ENCODE measurements around the gene SPOUT1.

Gene SPOUT1

DNA sequence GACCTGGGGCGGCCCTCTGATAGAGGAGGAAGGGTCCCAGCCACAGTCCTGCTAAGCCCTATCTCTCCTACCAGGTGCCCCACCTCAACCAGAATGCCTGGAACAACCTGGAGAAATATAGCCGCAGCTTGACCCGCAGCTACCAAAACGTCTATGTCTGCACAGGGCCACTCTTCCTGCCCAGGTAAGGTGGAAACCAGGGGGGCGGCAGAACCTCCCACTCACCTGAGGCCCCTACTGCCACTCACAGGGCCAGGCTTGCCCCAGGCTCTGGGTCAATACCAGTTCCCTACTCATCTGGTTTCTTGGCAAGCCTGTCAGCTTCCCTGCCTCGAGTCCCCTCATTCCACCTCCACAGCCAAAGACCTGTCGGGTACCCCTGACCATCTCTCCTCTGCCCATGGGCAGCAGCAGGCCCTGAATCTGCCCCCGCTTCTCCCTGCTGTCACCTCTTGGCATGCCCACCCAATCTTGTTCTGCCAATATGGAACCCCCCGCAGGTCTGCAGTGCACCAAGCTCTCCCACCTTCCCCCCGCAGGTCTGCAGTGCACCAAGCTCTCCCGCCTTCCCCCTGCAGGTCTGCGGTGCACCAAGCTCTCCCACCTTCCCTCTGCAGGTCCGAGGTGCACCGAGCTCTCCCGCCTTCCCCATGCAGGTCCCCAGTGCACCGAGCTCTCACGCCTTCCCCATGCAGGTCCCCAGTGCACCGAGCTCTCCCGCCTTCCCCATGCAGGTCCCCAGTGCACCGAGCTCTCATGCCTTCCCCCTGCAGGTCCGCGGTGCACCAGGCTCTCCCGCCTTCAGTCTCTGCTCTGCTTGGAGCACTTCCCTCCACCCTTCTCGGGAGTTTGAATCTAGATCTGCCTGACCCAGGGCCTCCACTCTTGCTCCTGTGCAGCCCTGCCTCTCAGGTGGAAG is 8.7 kb downstream of the SPOUT1 start:
- Histone ChIP-seq H3K9ac (ENCODE audit: low read length) (no peak overlapping the region), H3K4me1 (ENCODE audit: control insufficient read depth, insufficient read depth, low read length) (peaks cover 12% of the 10 kb centered on the region), H3K27me3 (replicated peaks; ENCODE audit: control insufficient read depth, insufficient read depth, low read length) (no peaks in the 10 kb centered on the region), H3K4me3 (ENCODE audit: low read length) (no peak overlapping the region), H3K9me3 (ENCODE audit: control insufficient read depth, low read length) (no peaks in the 10 kb centered on the region), H3K36me3 (ENCODE audit: control insufficient read depth, insufficient read depth, low read length, severe bottlenecking) (peaks cover 36% of the 10 kb centered on the region)
- no peak for DNase-seq (ENCODE audit: low read depth)

DNA sequence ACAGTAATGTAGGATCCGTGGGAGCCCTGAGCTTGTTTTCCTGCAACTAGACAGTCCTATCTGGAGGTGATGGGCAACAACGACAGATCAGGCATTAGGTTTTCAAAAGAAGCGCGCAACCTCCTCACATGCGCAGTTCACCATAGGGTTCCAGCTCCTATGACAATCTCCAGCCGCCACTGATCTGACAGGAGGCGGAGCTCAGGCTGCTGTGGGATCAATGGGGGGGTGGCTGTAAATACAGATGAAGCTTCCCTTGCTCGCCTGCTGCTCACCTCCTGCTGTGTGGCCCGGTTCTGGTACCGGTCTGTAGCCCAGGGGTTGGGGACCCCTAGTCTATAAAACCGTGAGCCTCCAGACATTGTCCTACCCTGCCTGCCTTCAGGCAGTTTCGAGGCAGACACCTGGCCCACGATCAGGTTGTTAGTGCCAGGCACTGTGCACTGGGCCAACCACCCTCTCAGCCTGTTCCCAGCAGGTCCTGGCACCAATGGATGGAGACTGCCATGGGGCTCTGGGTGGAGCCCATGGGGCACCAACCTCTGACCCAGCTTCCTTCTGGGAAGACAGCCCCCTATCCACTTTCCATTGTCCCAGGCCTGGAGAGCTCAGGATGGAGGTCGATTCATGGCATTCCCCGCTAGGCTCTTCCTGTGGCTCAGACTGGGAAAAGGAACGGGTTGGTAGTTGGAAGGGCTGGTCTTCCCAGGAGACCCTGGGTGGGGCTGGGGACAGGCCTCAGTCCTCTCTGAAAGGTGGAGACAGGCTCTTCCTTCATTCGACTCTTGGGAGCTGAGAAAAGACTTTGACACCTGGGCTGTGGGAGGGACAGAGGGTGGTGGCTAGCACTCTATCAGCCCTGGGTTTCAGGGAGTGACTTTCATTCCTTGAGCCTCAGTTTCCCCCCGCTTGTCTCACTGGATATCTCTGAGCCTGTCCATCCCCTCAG is 9.6 kb downstream of the SPOUT1 start:
- Histone ChIP-seq H3K9ac (ENCODE audit: low read length) (peak overlapping the region; percentile 86), H3K9me3 (ENCODE audit: control insufficient read depth, low read length) (no peaks in the 10 kb centered on the region), H3K36me3 (ENCODE audit: control insufficient read depth, insufficient read depth, low read length, severe bottlenecking) (peaks cover 26% of the 10 kb centered on the region), H3K27me3 (replicated peaks; ENCODE audit: control insufficient read depth, insufficient read depth, low read length) (no peaks in the 10 kb centered on the region), H3K4me1 (ENCODE audit: control insufficient read depth, insufficient read depth, low read length) (peaks cover 12% of the 10 kb centered on the region), H3K4me3 (ENCODE audit: low read length) (peak overlapping the region; percentile 82)
- peak; percentile 46 for DNase-seq (ENCODE audit: low read depth)

DNA sequence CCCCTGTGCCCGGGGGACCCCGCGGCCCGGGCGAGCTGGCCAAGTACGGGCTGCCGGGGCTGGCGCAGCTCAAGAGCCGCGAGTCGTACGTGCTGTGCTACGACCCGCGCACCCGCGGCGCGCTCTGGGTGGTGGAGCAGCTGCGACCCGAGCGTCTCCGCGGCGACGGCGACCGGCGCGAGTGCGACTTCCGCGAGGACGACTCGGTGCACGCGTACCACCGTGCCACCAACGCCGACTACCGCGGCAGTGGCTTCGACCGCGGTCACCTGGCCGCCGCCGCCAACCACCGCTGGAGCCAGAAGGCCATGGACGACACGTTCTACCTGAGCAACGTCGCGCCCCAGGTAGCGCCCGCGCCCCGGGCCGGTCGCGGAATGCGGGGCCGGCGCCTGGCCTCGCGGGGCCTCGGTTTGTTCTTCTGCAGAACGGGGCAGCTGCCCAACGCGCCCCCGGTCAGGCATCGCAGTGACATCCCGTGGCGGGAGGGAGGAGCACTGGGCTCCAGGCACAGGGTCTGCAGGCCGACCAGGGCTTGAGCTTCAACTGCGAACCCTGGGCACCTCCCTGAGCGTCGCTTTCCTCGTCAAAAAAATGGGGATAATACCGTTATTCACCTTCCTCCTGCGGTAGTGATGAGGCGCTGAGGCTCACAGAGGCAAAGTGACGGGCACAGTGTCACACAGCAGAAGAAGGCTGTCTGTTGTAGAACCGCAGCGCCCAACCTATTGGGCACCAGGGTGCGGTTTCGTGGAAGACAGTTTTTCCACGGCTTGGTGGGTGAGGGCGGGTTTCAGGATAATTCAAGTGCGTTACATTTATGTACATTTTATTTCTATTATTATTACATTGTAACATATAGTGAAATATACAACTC is 10.5 kb downstream of the SPOUT1 start:
- H3K9ac ChIP-seq (ENCODE audit: low read length): peak overlapping the region; percentile 86
- no peaks in the 10 kb centered on the region for H3K9me3 ChIP-seq (ENCODE audit: control insufficient read depth, low read length)
- DNase-seq (ENCODE audit: low read depth): peak; percentile 42
- H3K36me3 ChIP-seq (ENCODE audit: control insufficient read depth, insufficient read depth, low read length, severe bottlenecking): peaks cover 19% of the 10 kb centered on the region
- H3K4me1 ChIP-seq (ENCODE audit: control insufficient read depth, insufficient read depth, low read length): peaks cover 12% of the 10 kb centered on the region
- no peaks in the 10 kb centered on the region for H3K27me3 ChIP-seq (replicated peaks; ENCODE audit: control insufficient read depth, insufficient read depth, low read length)
- peak overlapping the region; percentile 82 for H3K4me3 ChIP-seq (ENCODE audit: low read length)

- no peaks in the 10 kb centered on the region for H3K27me3 ChIP-seq (replicated peaks; ENCODE audit: control insufficient read depth, insufficient read depth, low read length)
- H3K9ac ChIP-seq (ENCODE audit: low read length): peak within 1 kb of the TSS; percentile 86
- H3K36me3 ChIP-seq (ENCODE audit: control insufficient read depth, insufficient read depth, low read length, severe bottlenecking): peaks cover 19% of the 10 kb centered on the region
- peak; percentile 99 for DNase-seq (ENCODE audit: low read depth)
- H3K9me3 ChIP-seq (ENCODE audit: control insufficient read depth, low read length): no peaks in the 10 kb centered on the region
- H3K4me3 ChIP-seq (ENCODE audit: low read length): peak within 1 kb of the TSS; percentile 82
- peaks cover 12% of the 10 kb centered on the region for H3K4me1 ChIP-seq (ENCODE audit: control insufficient read depth, insufficient read depth, low read length)
Observed at GRCh38 chr9:128818099-128818838, 11.3 kb downstream of the SPOUT1 start, which contains the start of gene ENDOG. Gene ENDOG (plus strand): TSS chr9:128818500. CDS start chr9:128818685, 185 bp downstream.

- Histone ChIP-seq H3K4me1 (ENCODE audit: control insufficient read depth, insufficient read depth, low read length) (no peaks in the 10 kb centered on the region), H3K36me3 (ENCODE audit: control insufficient read depth, insufficient read depth, low read length, severe bottlenecking) (peaks cover 27% of the 10 kb centered on the region), H3K4me3 (ENCODE audit: low read length) (no peak overlapping the region), H3K27me3 (replicated peaks; ENCODE audit: control insufficient read depth, insufficient read depth, low read length) (no peaks in the 10 kb centered on the region), H3K9me3 (ENCODE audit: control insufficient read depth, low read length) (no peaks in the 10 kb centered on the region), H3K9ac (ENCODE audit: low read length) (no peak overlapping the region)
- no peak for DNase-seq (ENCODE audit: low read depth)
Observed at GRCh38 chr9:128810873-128811272, 18.7 kb downstream of the SPOUT1 start.

GRCh38 chr9:128809831-128810230 is 19.8 kb downstream of the SPOUT1 start:
- no peak overlapping the region for H3K9ac ChIP-seq (ENCODE audit: low read length)
- no peaks in the 10 kb centered on the region for H3K27me3 ChIP-seq (replicated peaks; ENCODE audit: control insufficient read depth, insufficient read depth, low read length)
- DNase-seq (ENCODE audit: low read depth): no peak

DNA sequence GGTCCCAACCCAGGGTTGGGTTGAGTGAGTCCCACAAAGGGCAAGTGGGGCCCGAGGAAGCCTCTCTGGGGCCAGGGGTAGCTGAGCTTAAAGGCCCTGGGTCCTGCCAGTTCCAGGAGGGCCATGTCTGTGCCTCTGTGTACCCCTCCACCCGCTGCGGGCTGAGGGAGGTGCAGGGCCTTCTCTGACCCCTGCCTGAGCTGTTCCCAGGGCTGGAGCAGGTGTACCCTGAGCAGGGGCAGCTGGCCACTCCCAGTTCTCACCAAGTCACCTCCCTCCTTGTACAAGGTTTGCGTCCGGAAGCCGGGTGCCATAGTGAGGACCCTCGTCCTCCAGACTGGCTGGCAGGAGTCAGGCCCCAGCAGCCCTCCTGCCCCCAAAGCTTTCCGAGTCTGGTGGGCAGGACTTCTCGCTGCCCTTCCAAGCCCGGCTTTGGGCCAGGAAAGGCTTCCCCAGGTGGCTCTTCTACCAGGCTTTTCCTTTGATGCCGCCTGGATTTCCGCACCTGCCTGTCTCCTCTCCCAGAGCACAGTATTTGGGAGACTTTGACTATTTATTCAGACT is 20.5 kb downstream of the SPOUT1 start:
- DNase-seq (ENCODE audit: low read depth): no peak
- H3K9ac ChIP-seq (ENCODE audit: low read length): no peak overlapping the region
- no peak overlapping the region for H3K4me3 ChIP-seq (ENCODE audit: low read length)
- no peaks in the 10 kb centered on the region for H3K4me1 ChIP-seq (ENCODE audit: control insufficient read depth, insufficient read depth, low read length)
- no peaks in the 10 kb centered on the region for H3K27me3 ChIP-seq (replicated peaks; ENCODE audit: control insufficient read depth, insufficient read depth, low read length)
- no peaks in the 10 kb centered on the region for H3K9me3 ChIP-seq (ENCODE audit: control insufficient read depth, low read length)
- H3K36me3 ChIP-seq (ENCODE audit: control insufficient read depth, insufficient read depth, low read length, severe bottlenecking): peaks cover 39% of the 10 kb centered on the region

More at GRCh38 chr9:128809831-128810230, 19.8 kb downstream of the SPOUT1 start:
- H3K9me3 ChIP-seq (ENCODE audit: control insufficient read depth, low read length): no peaks in the 10 kb centered on the region
- H3K36me3 ChIP-seq (ENCODE audit: control insufficient read depth, insufficient read depth, low read length, severe bottlenecking): peaks cover 37% of the 10 kb centered on the region
- no peak overlapping the region for H3K4me3 ChIP-seq (ENCODE audit: low read length)
- no peaks in the 10 kb centered on the region for H3K4me1 ChIP-seq (ENCODE audit: control insufficient read depth, insufficient read depth, low read length)

DNA sequence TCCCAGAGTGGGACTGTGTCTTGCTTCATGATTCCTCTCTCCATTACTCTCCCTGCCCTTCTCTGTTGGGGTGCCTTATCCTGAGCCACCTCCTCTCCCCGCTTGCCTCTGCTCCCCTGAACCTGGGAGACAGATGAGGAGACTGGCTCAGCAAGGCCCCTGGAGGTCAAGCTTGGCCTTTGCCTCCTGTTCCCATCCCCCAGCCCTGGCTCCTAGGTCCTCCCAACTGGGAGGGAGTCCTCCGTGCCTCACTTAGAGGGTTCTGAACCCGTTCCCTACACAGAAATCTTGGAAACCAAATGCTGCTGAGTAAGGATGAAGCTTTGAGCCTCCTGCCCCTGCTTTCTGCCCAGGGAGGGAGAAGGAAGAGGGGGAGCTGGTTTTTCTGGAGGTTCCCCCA is 21.1 kb downstream of the SPOUT1 start:
- Histone ChIP-seq H3K4me1 (ENCODE audit: control insufficient read depth, insufficient read depth, low read length) (no peaks in the 10 kb centered on the region), H3K4me3 (ENCODE audit: low read length) (no peak overlapping the region), H3K9me3 (ENCODE audit: control insufficient read depth, low read length) (no peaks in the 10 kb centered on the region), H3K9ac (ENCODE audit: low read length) (no peak overlapping the region), H3K36me3 (ENCODE audit: control insufficient read depth, insufficient read depth, low read length, severe bottlenecking) (peaks cover 44% of the 10 kb centered on the region), H3K27me3 (replicated peaks; ENCODE audit: control insufficient read depth, insufficient read depth, low read length) (no peaks in the 10 kb centered on the region)
- no peak for DNase-seq (ENCODE audit: low read depth)

DNA sequence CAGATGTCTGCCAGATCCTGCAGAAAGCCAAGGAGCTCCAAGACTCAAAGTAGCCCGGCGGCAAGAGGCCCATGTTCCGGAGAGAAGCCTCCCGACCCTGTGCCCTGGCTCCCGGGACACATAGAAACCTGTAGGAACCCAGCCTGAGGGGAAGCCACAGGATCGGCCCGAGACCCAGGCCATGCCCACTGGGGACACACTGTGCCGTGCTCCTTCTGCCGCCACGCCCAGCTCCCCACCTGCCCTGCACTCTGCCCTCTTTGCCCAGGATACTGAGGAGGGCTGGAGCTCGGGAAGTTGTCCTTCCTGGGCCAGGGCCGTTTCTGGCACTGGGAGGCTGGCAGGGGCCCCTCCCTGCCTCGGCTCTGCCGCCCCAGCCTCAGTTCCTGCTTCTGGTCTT is 21.8 kb downstream of the SPOUT1 start:
- DNase-seq (ENCODE audit: low read depth): no peak
- H3K36me3 ChIP-seq (ENCODE audit: control insufficient read depth, insufficient read depth, low read length, severe bottlenecking): peaks cover 52% of the 10 kb centered on the region
- no peaks in the 10 kb centered on the region for H3K4me1 ChIP-seq (ENCODE audit: control insufficient read depth, insufficient read depth, low read length)
- no peak overlapping the region for H3K4me3 ChIP-seq (ENCODE audit: low read length)
- H3K27me3 ChIP-seq (replicated peaks; ENCODE audit: control insufficient read depth, insufficient read depth, low read length): no peaks in the 10 kb centered on the region
- H3K9ac ChIP-seq (ENCODE audit: low read length): no peak overlapping the region
- H3K9me3 ChIP-seq (ENCODE audit: control insufficient read depth, low read length): no peaks in the 10 kb centered on the region

- Histone ChIP-seq H3K4me3 (ENCODE audit: low read length) (no peak overlapping the region), H3K9ac (ENCODE audit: low read length) (no peak overlapping the region)
Observed at GRCh38 chr9:128805661-128806060, 23.9 kb downstream of the SPOUT1 start.

More at GRCh38 chr9:128805661-128806060, 23.9 kb downstream of the SPOUT1 start:
- no peaks in the 10 kb centered on the region for H3K27me3 ChIP-seq (replicated peaks; ENCODE audit: control insufficient read depth, insufficient read depth, low read length)
- DNase-seq (ENCODE audit: low read depth): no peak
- H3K36me3 ChIP-seq (ENCODE audit: control insufficient read depth, insufficient read depth, low read length, severe bottlenecking): peaks cover 65% of the 10 kb centered on the region
- H3K9me3 ChIP-seq (ENCODE audit: control insufficient read depth, low read length): no peaks in the 10 kb centered on the region
- H3K4me1 ChIP-seq (ENCODE audit: control insufficient read depth, insufficient read depth, low read length): no peaks in the 10 kb centered on the region
